Trophoblast cell (in vitro differentiated cells and primary cell): ENCODE data around the gene TCIRG1.
A peak's percentile ranks its signal among the peaks of the same experiment; 100 is the strongest.

Source experiments
- DNase-seq, 2 donors: peaks; one replicate each; pipeline ENCODE4 v3.0.0-alpha.2; 2016
- H2AFZ ChIP-seq: 2 replicates; pipeline ENCODE4 v1.6.1; 2013; ENCODE audit warnings: low read length, moderate library complexity, mild to moderate bottlenecking; ENCODE audit not compliant: insufficient read depth, poor library complexity
- H2AK5ac ChIP-seq: 2 replicates; pipeline ENCODE4 v1.6.1; 2013; ENCODE audit warnings: mild to moderate bottlenecking, low read length
- H2BK120ac ChIP-seq: 2 replicates; pipeline ENCODE4 v1.6.1; 2013; ENCODE audit warnings: low read length, mild to moderate bottlenecking, moderate library complexity; ENCODE audit not compliant: insufficient read depth, poor library complexity
- H2BK12ac ChIP-seq: 2 replicates; pipeline ENCODE4 v1.6.1; 2013; ENCODE audit warnings: mild to moderate bottlenecking, low read length, moderate library complexity
- H2BK5ac ChIP-seq: 2 replicates; pipeline ENCODE4 v1.6.1; 2013; ENCODE audit warnings: low read length, low read depth, moderate library complexity, mild to moderate bottlenecking; ENCODE audit not compliant: poor library complexity
- H3K14ac ChIP-seq: 2 replicates; pipeline ENCODE4 v1.6.1; 2013; ENCODE audit warnings: mild to moderate bottlenecking, low read length
- H3K18ac ChIP-seq: 2 replicates; pipeline ENCODE4 v1.6.1; 2013; ENCODE audit warnings: mild to moderate bottlenecking, low read length
- H3K23ac ChIP-seq: 2 replicates; pipeline ENCODE4 v1.6.1; 2013; ENCODE audit warnings: low read length
- H3K27ac ChIP-seq: 2 replicates; pipeline ENCODE4 v1.5.1; 2013; ENCODE audit warnings: low read depth, mild to moderate bottlenecking, inconsistent platforms, low read length, moderate library complexity
- H3K27me3 ChIP-seq: 2 replicates; pipeline ENCODE4 v1.6.1; 2013; ENCODE audit warnings: inconsistent platforms, mild to moderate bottlenecking, low read length, moderate library complexity; ENCODE audit not compliant: insufficient read depth
- H3K36me3 ChIP-seq, 2 experiments: 1 replicate in 1 of 2; 2 replicates in 1 of 2; pipeline ENCODE4 v1.6.1; 2013; ENCODE audit warnings: low read length in 2 of 2, mild to moderate bottlenecking in 2 of 2, moderate library complexity in 1 of 2; ENCODE audit not compliant: insufficient read depth in 2 of 2, control insufficient read depth in 1 of 2
- H3K4ac ChIP-seq: 2 replicates; pipeline ENCODE4 v1.6.1; 2013; ENCODE audit warnings: low read depth, mild to moderate bottlenecking, low read length, moderate library complexity
- H3K4me1 ChIP-seq, 2 experiments: 1 replicate in 1 of 2; 2 replicates in 1 of 2; pipeline ENCODE4 v1.6.1; 2013; ENCODE audit warnings: low read length in 2 of 2, mild to moderate bottlenecking in 2 of 2, moderate library complexity in 1 of 2; ENCODE audit not compliant: insufficient read depth in 2 of 2, control insufficient read depth in 1 of 2
- H3K4me2 ChIP-seq: 2 replicates; pipeline ENCODE4 v1.6.1; 2013; ENCODE audit warnings: inconsistent platforms, mild to moderate bottlenecking, low read length, moderate library complexity
- H3K4me3 ChIP-seq: 2 replicates; pipeline ENCODE4 v1.5.1; 2013; ENCODE audit warnings: mild to moderate bottlenecking, low read depth, low read length, inconsistent platforms
- H3K79me1 ChIP-seq: one replicate; pipeline ENCODE4 v1.6.1; 2013; ENCODE audit warnings: low read length
- H3K79me2 ChIP-seq: 2 replicates; pipeline ENCODE4 v1.6.1; 2013; ENCODE audit warnings: low read length, mild to moderate bottlenecking; ENCODE audit not compliant: control insufficient read depth, insufficient read depth, poor library complexity
- H3K9ac ChIP-seq: 2 replicates; pipeline ENCODE4 v1.6.1; 2013; ENCODE audit warnings: mild to moderate bottlenecking, low read length
- H3K9me3 ChIP-seq: 2 replicates; pipeline ENCODE4 v1.6.1; 2013; ENCODE audit warnings: low read depth, mild to moderate bottlenecking, control low read depth, inconsistent platforms, low read length; ENCODE audit not compliant: insufficient read depth
- H4K12ac ChIP-seq: 2 replicates; pipeline ENCODE4 v1.6.1; 2013; ENCODE audit warnings: low read depth, mild to moderate bottlenecking, low read length, moderate library complexity
- H4K8ac ChIP-seq: 2 replicates; pipeline ENCODE4 v1.6.1; 2013; ENCODE audit warnings: low read depth, mild to moderate bottlenecking, low read length, moderate library complexity
- H4K91ac ChIP-seq: one replicate; pipeline ENCODE4 v1.6.1; 2013; ENCODE audit warnings: low read depth, mild to moderate bottlenecking, low read length, moderate library complexity
- WGBS: extraction: QIAGEN DNeasy Blood & Tissue Kit; methylation state at CpG from one replicate; pipeline ENCODE4 v1.1.7; 2013; ENCODE audit warnings: missing lambda C conversion rate; ENCODE audit not compliant: insufficient read length, insufficient coverage; ENCODE audit errors: extremely low coverage; 5-methylcytosine and 5-hydroxymethylcytosine counted together

TCIRG1 gene

GRCh38 chr11:68065841-68066240 is 27.0 kb downstream of the TCIRG1 start:
- Histone ChIP-seq H4K91ac (no peak overlapping the region), H2BK12ac (no peak overlapping the region), H3K4ac (no peak overlapping the region), H2BK5ac (no peak overlapping the region), H3K36me3 (peaks cover 60 to 75% of the 10 kb centered on the region in 2 experiments), H3K79me2 (no peaks in the 10 kb centered on the region), H2AK5ac (no peak overlapping the region), H2BK120ac (no peak overlapping the region), H4K8ac (no peak overlapping the region), H3K14ac (no peak overlapping the region), H3K23ac (no peak overlapping the region), H3K9ac (no peak overlapping the region), H3K4me1 (no peaks in the 10 kb centered on the region), H4K12ac (no peak overlapping the region), H3K27ac (no peak overlapping the region), H3K9me3 (no peaks in the 10 kb centered on the region), H2AFZ (no peak overlapping the region), H3K27me3 (no peaks in the 10 kb centered on the region), H3K18ac (no peak overlapping the region), H3K4me3 (no peak overlapping the region), H3K79me1 (no peaks in the 10 kb centered on the region), H3K4me2 (no peak overlapping the region)
- no peak for DNase-seq
- no CpG with 5 or more reads among the region's 5 CpGs for WGBS

DNA sequence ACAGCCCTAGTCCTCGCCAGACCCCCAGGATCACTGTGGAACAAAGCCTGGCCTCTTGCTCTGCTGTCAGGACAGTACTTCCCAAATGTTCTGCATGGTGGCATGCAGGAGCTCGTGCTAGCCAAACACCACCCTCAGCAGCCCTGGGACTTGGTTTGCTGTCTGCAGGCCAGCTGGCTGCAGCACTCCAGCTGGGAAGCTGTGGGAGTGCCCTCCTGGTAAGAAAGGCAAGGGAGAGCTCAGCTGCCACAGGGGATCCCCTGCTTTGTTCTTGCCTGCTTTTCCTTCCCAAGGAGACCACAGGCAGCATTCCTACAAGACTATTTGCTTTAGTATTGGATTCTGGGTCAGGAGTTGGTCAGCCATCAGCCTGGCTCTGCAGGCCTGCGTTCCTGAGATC is 27.9 kb downstream of the TCIRG1 start:
- no peak for DNase-seq
- Histone ChIP-seq H2BK120ac (no peak overlapping the region), H3K14ac (no peak overlapping the region), H3K18ac (no peak overlapping the region), H3K4me1 (no peaks in the 10 kb centered on the region), H2BK5ac (no peak overlapping the region), H3K9me3 (no peaks in the 10 kb centered on the region), H4K8ac (no peak overlapping the region), H4K91ac (no peak overlapping the region), H3K27me3 (no peaks in the 10 kb centered on the region), H3K79me1 (no peaks in the 10 kb centered on the region), H2BK12ac (no peak overlapping the region), H3K23ac (no peak overlapping the region), H2AK5ac (no peak overlapping the region), H4K12ac (no peak overlapping the region), H3K9ac (no peak overlapping the region), H3K36me3 (peaks cover 61 to 77% of the 10 kb centered on the region in 2 experiments), H3K79me2 (no peaks in the 10 kb centered on the region), H2AFZ (no peak overlapping the region), H3K4me3 (no peak overlapping the region), H3K4ac (no peak overlapping the region), H3K4me2 (no peak overlapping the region), H3K27ac (no peak overlapping the region)
- WGBS: no CpG with 5 or more reads among the region's 3 CpGs

DNA sequence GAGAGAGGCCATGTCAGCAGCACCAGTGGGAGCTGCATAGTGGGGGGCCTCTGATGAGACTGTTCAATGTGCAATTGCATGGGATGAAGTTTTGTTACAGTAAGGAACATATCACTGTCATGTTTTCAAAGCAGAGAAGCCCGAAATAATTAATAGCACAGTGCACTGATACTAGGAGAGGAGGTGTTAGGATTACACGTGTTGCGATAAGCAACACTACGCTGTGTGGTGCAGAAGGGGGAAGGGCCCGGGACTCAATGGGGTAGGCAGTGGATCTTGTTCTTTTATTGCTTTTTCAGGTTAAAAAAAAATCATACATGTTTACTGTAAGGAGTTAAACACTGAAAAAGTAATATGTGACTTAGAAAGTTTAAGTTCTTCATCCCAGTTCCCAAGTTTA is 29.2 kb downstream of the TCIRG1 start:
- Histone ChIP-seq H3K27ac (no peak overlapping the region), H3K27me3 (no peaks in the 10 kb centered on the region), H3K9ac (no peak overlapping the region), H3K4me3 (no peak overlapping the region), H4K12ac (no peak overlapping the region), H3K18ac (no peak overlapping the region), H3K4me2 (no peak overlapping the region), H3K79me1 (no peaks in the 10 kb centered on the region), H3K36me3 (peaks cover 52 to 72% of the 10 kb centered on the region in 2 experiments), H2BK12ac (no peak overlapping the region), H4K8ac (no peak overlapping the region), H3K14ac (no peak overlapping the region), H3K9me3 (no peaks in the 10 kb centered on the region), H3K4me1 (no peaks in the 10 kb centered on the region), H2BK120ac (no peak overlapping the region), H2AK5ac (no peak overlapping the region), H2BK5ac (no peak overlapping the region), H3K23ac (no peak overlapping the region), H3K79me2 (no peaks in the 10 kb centered on the region), H4K91ac (no peak overlapping the region), H3K4ac (no peak overlapping the region), H2AFZ (no peak overlapping the region)
- no CpG with 5 or more reads among the region's 5 CpGs for WGBS
- DNase-seq: no peak

DNA sequence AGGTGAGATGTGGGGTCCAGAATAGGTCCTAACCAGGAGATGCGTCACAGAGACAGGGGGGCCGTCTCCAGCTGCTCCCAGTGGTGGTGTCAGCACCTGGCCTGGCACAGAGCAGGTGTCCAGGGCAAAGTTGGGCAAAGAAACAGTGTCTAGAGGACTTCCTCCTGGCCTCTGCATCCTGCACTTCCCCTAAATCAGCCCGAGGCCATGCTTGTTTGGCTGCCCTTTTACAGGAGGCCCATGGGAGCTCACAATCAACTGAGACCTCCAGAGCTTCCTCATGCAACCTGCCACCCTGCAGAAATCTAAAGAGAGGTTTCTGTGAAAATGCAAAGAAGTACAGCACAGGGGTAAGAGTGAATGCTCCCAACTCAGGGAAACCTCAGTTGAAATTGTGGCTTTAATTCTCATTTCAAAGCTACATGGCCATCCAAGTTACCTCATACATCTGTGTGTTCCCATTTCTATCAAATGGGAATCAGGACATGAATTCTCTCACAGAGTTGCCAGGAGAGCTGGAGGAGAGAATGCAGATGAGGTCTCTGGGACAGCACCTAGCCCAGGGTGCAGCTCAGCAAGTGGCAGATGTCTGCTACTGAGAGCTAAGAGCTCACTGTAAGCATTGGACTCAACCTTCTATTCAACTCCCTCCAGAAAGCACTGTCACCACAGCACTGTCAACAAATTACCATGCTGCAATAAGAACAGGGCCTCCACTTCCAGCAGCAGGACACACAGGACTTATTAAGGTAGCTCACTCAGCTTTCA is 32.6 kb downstream of the TCIRG1 start:
- Histone ChIP-seq H4K8ac (no peak overlapping the region), H3K27ac (no peak overlapping the region), H3K18ac (no peak overlapping the region), H3K23ac (no peak overlapping the region), H2BK12ac (no peak overlapping the region), H4K91ac (no peak overlapping the region), H2BK5ac (no peak overlapping the region), H2AFZ (no peak overlapping the region), H2BK120ac (no peak overlapping the region), H3K79me2 (no peaks in the 10 kb centered on the region), H3K9ac (peak overlapping the region; percentile 20), H2AK5ac (no peak overlapping the region), H3K79me1 (no peaks in the 10 kb centered on the region), H3K4me1 (no peaks in the 10 kb centered on the region), H4K12ac (no peak overlapping the region), H3K9me3 (no peaks in the 10 kb centered on the region), H3K27me3 (no peaks in the 10 kb centered on the region), H3K14ac (no peak overlapping the region), H3K4ac (no peak overlapping the region), H3K4me2 (no peak overlapping the region), H3K4me3 (no peak overlapping the region), H3K36me3 (peaks cover 44 to 63% of the 10 kb centered on the region in 2 experiments)
- WGBS: no CpG with 5 or more reads among the region's 3 CpGs
- DNase-seq: no peak
